B cell (primary cell): ENCODE data around the gene PDPK1. TPM values are rescaled to one million over a fixed set of nuclear protein-coding genes. Genes with fewer than 3 reads are reported as not detected.

ENCODE experiments used
- ATAC-seq: fragments of 200-7000 bp; cut with Tn5 transposase; one replicate; pipeline ENCODE4 v1.10.0; 2021; ENCODE audit warnings: low read depth, mild to moderate bottlenecking, moderate number of reproducible peaks, moderate library complexity
- CTCF ChIA-PET: fragments of 350-600 bp; sonication (Branson Sonifier 250); formaldehyde crosslinking; loops from one replicate; lab custom pipeline; 2021; ENCODE audit warnings: antibody characterized with exemption, inconsistent platforms; lab: Charles Lee
- POLR2A ChIA-PET: fragments of 350-600 bp; sonication (Branson Sonifier 250); formaldehyde crosslinking; loops from one replicate; lab custom pipeline; 2021; ENCODE audit warnings: antibody characterized with exemption; lab: Charles Lee
- DNase-seq: peaks from one replicate; pipeline ENCODE4 v3.0.0; 2013
- H2AFZ ChIP-seq: 2 replicates; pipeline ENCODE4 v1.6.1; 2012; ENCODE audit warnings: mild to moderate bottlenecking, low read depth, low read length; ENCODE audit not compliant: insufficient read depth, poor library complexity, severe bottlenecking
- H3K27ac ChIP-seq, 2 donors: 1 replicate in 1 of 2; 2 replicates in 1 of 2; pipeline ENCODE4 v1.5.1; 2012 to 2013; ENCODE audit warnings: low read length in 2 of 2, mild to moderate bottlenecking in 2 of 2, moderate library complexity in 1 of 2
- H3K27me3 ChIP-seq, 4 experiments: fragments of 200-600 bp in 1 of 4; sonication (generic) in 1 of 4; replicated peaks in 1 of 4; 1 replicate in 2 of 4; 2 replicates in 2 of 4; pipeline versions ENCODE4 v1.6.1 to v1.7.0; 2013 to 2016; ENCODE audit warnings: low read length in 3 of 4, mild to moderate bottlenecking in 2 of 4, mixed read lengths in 1 of 4, moderate library complexity in 1 of 4; ENCODE audit not compliant: insufficient read depth in 4 of 4, control insufficient read depth in 3 of 4; ENCODE audit errors: control extremely low read depth in 1 of 4
- H3K36me3 ChIP-seq, 2 experiments: replicated peaks in 1 of 2; 1 replicate in 1 of 2; 2 replicates in 1 of 2; pipeline versions ENCODE4 v1.6.1 to v1.7.1; 2013; ENCODE audit warnings: low read length in 1 of 2; ENCODE audit not compliant: insufficient read depth in 2 of 2, control insufficient read depth in 1 of 2; ENCODE audit errors: control extremely low read depth in 1 of 2, extremely low read depth in 1 of 2
- H3K4me1 ChIP-seq, 2 donors: fragments of 200-600 bp in 1 of 2; sonication (generic) in 1 of 2; 1 replicate in 1 of 2; 2 replicates in 1 of 2; pipeline versions ENCODE4 v1.5.1 to v1.6.1; 2013 to 2017; ENCODE audit warnings: low read length in 2 of 2; ENCODE audit not compliant: control insufficient read depth in 2 of 2, insufficient read depth in 2 of 2
- H3K4me2 ChIP-seq: replicated peaks from 2 replicates; pipeline ENCODE3; 2012; ENCODE audit warnings: mild to moderate bottlenecking, low read depth, low read length; ENCODE audit not compliant: poor library complexity, severe bottlenecking
- H3K4me3 ChIP-seq, 5 experiments: fragments of 200-600 bp in 1 of 5; sonication (generic) in 1 of 5; 1 replicate in 3 of 5; 2 replicates in 2 of 5; pipeline versions ENCODE4 v1.5.1 to v1.7.0; 2011 to 2016; ENCODE audit warnings: low read length in 4 of 5, mild to moderate bottlenecking in 4 of 5, low read depth in 2 of 5, control low read depth in 1 of 5, moderate library complexity in 1 of 5; ENCODE audit not compliant: insufficient read depth in 1 of 5; ENCODE audit errors: control extremely low read depth in 1 of 5, extremely low read depth in 1 of 5
- H3K79me2 ChIP-seq: fragments of 200-600 bp; sonication (generic); one replicate; pipeline ENCODE4 v1.6.0; 2016; ENCODE audit warnings: low read length; ENCODE audit not compliant: control insufficient read depth, insufficient read depth
- H3K9ac ChIP-seq: fragments of 200-600 bp; sonication (generic); 2 replicates; pipeline ENCODE4 v1.6.1; 2017; ENCODE audit warnings: mild to moderate bottlenecking, low read length, moderate library complexity
- H3K9me3 ChIP-seq, 3 donors: one replicate each; pipeline versions ENCODE4 v1.6.1 to v1.7.1; 2013; ENCODE audit warnings: low read length in 2 of 3; ENCODE audit not compliant: control insufficient read depth in 2 of 3, insufficient read depth in 1 of 3; ENCODE audit errors: control extremely low read depth in 1 of 3
- H4K20me1 ChIP-seq: 2 replicates; pipeline ENCODE4 v1.6.0; 2012; ENCODE audit warnings: mild to moderate bottlenecking, low read length; ENCODE audit not compliant: insufficient read depth, control insufficient read depth, poor library complexity, severe bottlenecking
- H3K27ac Mint-ChIP-seq: one replicate; pipeline ENCODE4 v1.8.0; 2021; ENCODE audit warnings: mixed read lengths
- H3K27me3 Mint-ChIP-seq: one replicate; pipeline ENCODE4 v1.8.0; 2021; ENCODE audit warnings: mixed read lengths
- H3K4me1 Mint-ChIP-seq: one replicate; pipeline ENCODE4 v1.8.0; 2021; ENCODE audit warnings: mixed read lengths
- H3K4me3 Mint-ChIP-seq: one replicate; pipeline ENCODE4 v1.8.0; 2021; ENCODE audit warnings: mixed read lengths
- H3K9me3 Mint-ChIP-seq: one replicate; pipeline ENCODE4 v1.8.0; 2022; ENCODE audit warnings: mixed read lengths; ENCODE audit not compliant: insufficient read depth
- EZH2 ChIP-seq: IDR thresholded peaks from 2 replicates; pipeline ENCODE4 v1.6.1; 2012; ENCODE audit warnings: borderline replicate concordance, low read depth, mild to moderate bottlenecking, moderate library complexity, low read length; ENCODE audit not compliant: insufficient read depth, poor library complexity, severe bottlenecking
- WGBS: methylation state at CpG from one replicate; pipeline ENCODE4 v1.1.5; 2013; ENCODE audit warnings: missing lambda C conversion rate; ENCODE audit not compliant: insufficient coverage; 5-methylcytosine and 5-hydroxymethylcytosine counted together
- intact Hi-C: fragments of 100-400 bp; cut with micrococcal nuclease; formaldehyde crosslinking; loops from one replicate; pipeline ENCODE4 v1.10.0; 2022
- polyA plus RNA-seq: library from polyadenylated mRNA; depleted of rRNA; stranded (reverse); fragments of >200 nt; gene quantifications from 2 replicates; pipeline ENCODE4 v1.2.3, GENCODE V29; 2012
- total RNA-seq, 2 donors: library from RNA; stranded (reverse); fragments of 120-200 nt in 1 of 2; gene quantifications; 1 replicate in 1 of 2; 2 replicates in 1 of 2; pipeline versions ENCODE4 v1.2.3 to v1.2.4, GENCODE V29; 2013 to 2022
- TF ChIP-seq, protein P1 (sequence below): fragments of 200-600 bp; IDR thresholded peaks from one replicate; pipeline ENCODE4 v1.8.0; 2022; ENCODE audit warnings: antibody characterized with exemption, mild to moderate bottlenecking

PDPK1 gene
- total and polyA plus RNA-seq, 2 donors (not counting 1 experiment from before 2014, with no cell fraction given) = 32.5 to 84.1 TPM

GRCh38 chr16:2596747-2597559 is 59.1 kb downstream of the PDPK1 start:
- ChIA-PET POLR2A (no interaction called here), CTCF (interaction anchor here (0.6 kb wide), 1 partner anchor 214 kb away, joined by 4 read pairs; no protein-coding TSS in a partner anchor)
- no peak overlapping the region for H3K27ac Mint-ChIP-seq
- Histone ChIP-seq H3K79me2 (peaks cover 41% of the 10 kb centered on the region), H3K36me3 (peaks cover 3 to 48% of the 10 kb centered on the region in 2 experiments), H2AFZ (no peak overlapping the region), H3K27ac (no peak overlapping the region), H3K4me3 (no peak overlapping the region), H4K20me1 (peaks cover 31% of the 10 kb centered on the region), H3K9me3 (no peaks in the 10 kb centered on the region), H3K9ac (no peak overlapping the region), H3K27me3 (no peaks in the 10 kb centered on the region), H3K4me2 (peak overlapping the region; percentile 7), H3K4me1 (peaks cover 2 to 11% of the 10 kb centered on the region in 2 donors)
- peaks cover 8% of the 10 kb centered on the region for H3K4me1 Mint-ChIP-seq
- TF ChIP-seq EZH2 = no peak
- TF ChIP-seq, protein P1, sequence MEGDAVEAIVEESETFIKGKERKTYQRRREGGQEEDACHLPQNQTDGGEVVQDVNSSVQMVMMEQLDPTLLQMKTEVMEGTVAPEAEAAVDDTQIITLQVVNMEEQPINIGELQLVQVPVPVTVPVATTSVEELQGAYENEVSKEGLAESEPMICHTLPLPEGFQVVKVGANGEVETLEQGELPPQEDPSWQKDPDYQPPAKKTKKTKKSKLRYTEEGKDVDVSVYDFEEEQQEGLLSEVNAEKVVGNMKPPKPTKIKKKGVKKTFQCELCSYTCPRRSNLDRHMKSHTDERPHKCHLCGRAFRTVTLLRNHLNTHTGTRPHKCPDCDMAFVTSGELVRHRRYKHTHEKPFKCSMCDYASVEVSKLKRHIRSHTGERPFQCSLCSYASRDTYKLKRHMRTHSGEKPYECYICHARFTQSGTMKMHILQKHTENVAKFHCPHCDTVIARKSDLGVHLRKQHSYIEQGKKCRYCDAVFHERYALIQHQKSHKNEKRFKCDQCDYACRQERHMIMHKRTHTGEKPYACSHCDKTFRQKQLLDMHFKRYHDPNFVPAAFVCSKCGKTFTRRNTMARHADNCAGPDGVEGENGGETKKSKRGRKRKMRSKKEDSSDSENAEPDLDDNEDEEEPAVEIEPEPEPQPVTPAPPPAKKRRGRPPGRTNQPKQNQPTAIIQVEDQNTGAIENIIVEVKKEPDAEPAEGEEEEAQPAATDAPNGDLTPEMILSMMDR = no peak
- no peaks in the 10 kb centered on the region for H3K9me3 Mint-ChIP-seq
- intact Hi-C loops = no loop called here
- H3K4me3 Mint-ChIP-seq = no peak overlapping the region
- ATAC-seq = no peak
- no peak for DNase-seq
- 95% methylated on average over 24 of the region's 24 CpGs for WGBS
- H3K27me3 Mint-ChIP-seq = no peaks in the 10 kb centered on the region

GRCh38 chr16:2597560-2597902 is 59.7 kb downstream of the PDPK1 start:
- ATAC-seq (no peak), DNase-seq (no peak)
- intact Hi-C loops = no loop called here
- H3K4me3 Mint-ChIP-seq = no peak overlapping the region
- H3K27me3 Mint-ChIP-seq = no peaks in the 10 kb centered on the region
- TF ChIP-seq, protein P1 = no peak
- no peak for TF ChIP-seq EZH2
- Histone ChIP-seq H3K4me3 (no peak overlapping the region), H3K4me1 (peaks cover 2 to 11% of the 10 kb centered on the region in 2 donors), H3K27ac (no peak overlapping the region), H3K4me2 (no peak overlapping the region), H4K20me1 (peaks cover 26% of the 10 kb centered on the region), H3K9me3 (no peaks in the 10 kb centered on the region), H3K27me3 (no peaks in the 10 kb centered on the region), H2AFZ (no peak overlapping the region), H3K79me2 (peaks cover 35% of the 10 kb centered on the region), H3K9ac (no peak overlapping the region), H3K36me3 (peaks cover 3 to 46% of the 10 kb centered on the region in 2 experiments)
- POLR2A ChIA-PET = no interaction called here
- no peak overlapping the region for H3K27ac Mint-ChIP-seq
- 93% methylated on average over 17 of the region's 22 CpGs for WGBS
- CTCF ChIA-PET = no interaction called here
- H3K9me3 Mint-ChIP-seq = no peaks in the 10 kb centered on the region
- peaks cover 8% of the 10 kb centered on the region for H3K4me1 Mint-ChIP-seq
